CD14-positive monocyte (primary cell): ENCODE results near the gene NFIC. TPM values are rescaled to one million over a fixed set of nuclear protein-coding genes. Genes with fewer than 3 reads are reported as not detected.

Experiments
- DNase-seq, 3 donors: peaks; one replicate each; pipeline ENCODE4 v3.0.0-alpha.2; 2011 to 2022
- H2AFZ ChIP-seq: 2 replicates; pipeline ENCODE4 v1.6.0; 2012; ENCODE audit warnings: mild to moderate bottlenecking, low read depth, low read length, inconsistent platforms; ENCODE audit not compliant: insufficient read depth, poor library complexity, severe bottlenecking
- H3K27ac ChIP-seq, 2 donors: 1 replicate in 1 of 2; 2 replicates in 1 of 2; pipeline ENCODE4 v1.5.1; 2012 to 2013; ENCODE audit warnings: low read length in 2 of 2, control low read depth in 1 of 2, inconsistent platforms in 1 of 2, low read depth in 1 of 2, mild to moderate bottlenecking in 1 of 2
- H3K27me3 ChIP-seq, 2 donors: one replicate each; pipeline versions ENCODE4 v1.6.0 to v1.6.1; 2011 to 2013; ENCODE audit warnings: low read length in 2 of 2; ENCODE audit not compliant: control insufficient read depth in 2 of 2, insufficient read depth in 2 of 2
- H3K36me3 ChIP-seq, 2 donors: replicated peaks in 1 of 2; 1 replicate in 1 of 2; 2 replicates in 1 of 2; pipeline versions ENCODE4 v1.5.1 to v1.6.1; 2012 to 2013; ENCODE audit warnings: low read length in 2 of 2, control low read depth in 1 of 2, inconsistent platforms in 1 of 2, mild to moderate bottlenecking in 1 of 2; ENCODE audit not compliant: insufficient read depth in 2 of 2, control insufficient read depth in 1 of 2
- H3K4me1 ChIP-seq, 2 donors: 1 replicate in 1 of 2; 2 replicates in 1 of 2; pipeline versions ENCODE4 v1.5.1 to v1.6.1; 2012 to 2013; ENCODE audit warnings: low read length in 2 of 2, control low read depth in 1 of 2, inconsistent platforms in 1 of 2, mild to moderate bottlenecking in 1 of 2, moderate library complexity in 1 of 2; ENCODE audit not compliant: insufficient read depth in 2 of 2, control insufficient read depth in 1 of 2
- H3K4me2 ChIP-seq: replicated peaks from 2 replicates; pipeline ENCODE3; 2012; ENCODE audit warnings: low read length, moderate library complexity, mild to moderate bottlenecking; ENCODE audit not compliant: poor library complexity, severe bottlenecking; ENCODE audit errors: extremely low read depth
- H3K4me3 ChIP-seq, 3 experiments: fragments of 200-600 bp in 1 of 3; sonication (generic) in 1 of 3; replicated peaks in 1 of 3; 1 replicate in 2 of 3; 2 replicates in 1 of 3; pipeline ENCODE4 v1.5.1; 2011 to 2013; ENCODE audit warnings: low read length in 3 of 3, mild to moderate bottlenecking in 3 of 3, control low read depth in 2 of 3, low read depth in 2 of 3, inconsistent platforms in 1 of 3, moderate library complexity in 1 of 3
- H3K79me2 ChIP-seq: 2 replicates; pipeline ENCODE4 v1.6.0; 2012; ENCODE audit warnings: mild to moderate bottlenecking, control low read depth, inconsistent platforms, low read length, moderate library complexity; ENCODE audit not compliant: insufficient read depth
- H3K9ac ChIP-seq: 2 replicates; pipeline ENCODE4 v1.6.0; 2017; ENCODE audit warnings: low read length, mild to moderate bottlenecking; ENCODE audit not compliant: insufficient read depth, poor library complexity, severe bottlenecking
- H3K9me3 ChIP-seq, 2 donors: replicated peaks in 1 of 2; 1 replicate in 1 of 2; 2 replicates in 1 of 2; pipeline versions ENCODE4 v1.5.1 to v1.6.1; 2012 to 2013; ENCODE audit warnings: low read length in 2 of 2, control low read depth in 1 of 2; ENCODE audit not compliant: control insufficient read depth in 1 of 2, insufficient read depth in 1 of 2
- H4K20me1 ChIP-seq: 2 replicates; pipeline ENCODE4 v1.6.0; 2012; ENCODE audit warnings: mild to moderate bottlenecking, low read length, control low read depth, moderate library complexity; ENCODE audit not compliant: insufficient read depth
- H3K27ac Mint-ChIP-seq, 7 donors: one replicate each; pipeline ENCODE4 v1.8.0; 2020; ENCODE audit warnings: mild to moderate bottlenecking in 7 of 7, mixed read lengths in 7 of 7, moderate library complexity in 6 of 7, inconsistent platforms in 2 of 7
- H3K27me3 Mint-ChIP-seq, 3 donors: one replicate each; pipeline ENCODE4 v1.8.0; 2021 to 2022; ENCODE audit warnings: low read depth in 3 of 3, mild to moderate bottlenecking in 3 of 3, mixed read lengths in 3 of 3, moderate library complexity in 3 of 3, inconsistent platforms in 1 of 3
- H3K36me3 Mint-ChIP-seq, 2 donors: one replicate each; pipeline ENCODE4 v1.8.0; 2020; ENCODE audit warnings: mixed read lengths in 2 of 2, inconsistent platforms in 1 of 2, mild to moderate bottlenecking in 1 of 2
- H3K4me1 Mint-ChIP-seq: one replicate; pipeline ENCODE4 v1.8.0; 2020; ENCODE audit warnings: mild to moderate bottlenecking, mixed read lengths
- H3K4me3 Mint-ChIP-seq, 2 donors: one replicate each; pipeline ENCODE4 v1.8.0; 2020; ENCODE audit warnings: mild to moderate bottlenecking in 2 of 2, mixed read lengths in 2 of 2, moderate library complexity in 1 of 2
- H3K9me3 Mint-ChIP-seq, 7 donors: one replicate each; pipeline ENCODE4 v1.8.0; 2020 to 2022; ENCODE audit warnings: mixed read lengths in 7 of 7, mild to moderate bottlenecking in 6 of 7, moderate library complexity in 6 of 7, inconsistent platforms in 2 of 7
- CTCF ChIP-seq: fragments of 200-600 bp; IDR thresholded peaks from one replicate; pipeline ENCODE4 v1.8.0; 2022; ENCODE audit warnings: antibody characterized with exemption, mild to moderate bottlenecking
- WGBS: methylation state at CpG from one replicate; pipeline ENCODE4 v1.1.5; 2013; ENCODE audit warnings: missing lambda C conversion rate; ENCODE audit not compliant: insufficient coverage; 5-methylcytosine and 5-hydroxymethylcytosine counted together
- intact Hi-C, 2 donors: fragments of 100-400 bp; cut with micrococcal nuclease; formaldehyde crosslinking; loops; one replicate each; pipeline versions ENCODE4 v1.15.0 to v1.15.1; 2023
- polyA plus RNA-seq, 3 donors: library from polyadenylated mRNA; depleted of rRNA in 1 of 3; unstranded in 2 of 3; stranded (reverse) in 1 of 3; fragments of 300-500 nt in 2 of 3; fragments of >200 nt in 1 of 3; fragmentation: Illumina TruSeq in 2 of 3; gene quantifications; 1 replicate in 2 of 3; 2 replicates in 1 of 3; pipeline ENCODE4 v1.2.3, GENCODE V29; 2012 to 2021

The NFIC gene
- polyA plus RNA-seq, 3 donors, result 7.0 to 13.8 (median 11.5) TPM

GRCh38 chr19:3503036-3503572 is 136.7 kb downstream of the NFIC start:
- Mint-ChIP-seq H3K27ac (no peak overlapping the region), H3K27me3 (peaks cover 0 to 2% (median 0%) of the 10 kb centered on the region in 3 donors), H3K4me3 (no peak overlapping the region), H3K4me1 (peaks cover 38% of the 10 kb centered on the region), H3K9me3 (peaks cover 0 to 3% (median 0%) of the 10 kb centered on the region in 7 donors), H3K36me3 (no peaks in the 10 kb centered on the region)
- intact Hi-C loops, result loop anchor here in 1 of 2 donors (10.0 kb wide), 1 partner anchor 68 kb away; no protein-coding TSS in a partner anchor
- Histone ChIP-seq H3K79me2 (peaks cover 41% of the 10 kb centered on the region), H3K27me3 (no peaks in the 10 kb centered on the region), H3K9ac (no peak overlapping the region), H4K20me1 (no peaks in the 10 kb centered on the region), H2AFZ (no peak overlapping the region), H3K9me3 (no peaks in the 10 kb centered on the region), H3K36me3 (no peaks in the 10 kb centered on the region), H3K27ac (no peak overlapping the region), H3K4me3 (no peak overlapping the region), H3K4me1 (peaks cover 30 to 40% of the 10 kb centered on the region in 2 donors), H3K4me2 (no peak overlapping the region)
- TF ChIP-seq CTCF, result no peak
- 90% methylated on average over 11 of the region's 13 CpGs for WGBS
- DNase-seq, result no peak

GRCh38 chr19:3504735-3505134 is 138.4 kb downstream of the NFIC start:
- Histone ChIP-seq H3K4me3 (no peak overlapping the region), H3K27me3 (no peaks in the 10 kb centered on the region), H2AFZ (no peak overlapping the region), H3K27ac (peak overlapping the region; percentile 58 to 92), H3K4me1 (peaks cover 29 to 34% of the 10 kb centered on the region in 2 donors), H3K9me3 (no peaks in the 10 kb centered on the region), H4K20me1 (peaks cover 14% of the 10 kb centered on the region), H3K79me2 (peaks cover 43% of the 10 kb centered on the region), H3K9ac (no peak overlapping the region), H3K36me3 (peaks cover 8 to 10% of the 10 kb centered on the region in 2 donors), H3K4me2 (no peak overlapping the region)
- intact Hi-C loops, result loop anchor here (5.0 to 10.0 kb wide), 4 partner anchors 48 to 70 kb away; partner anchors contain the start of genes HMG20B (in 1 of the 2) and MFSD12 (in 1 of the 2)
- TF ChIP-seq CTCF, result no peak
- H3K27ac Mint-ChIP-seq, result peak overlapping the region; percentile 42 to 97 (median 96)
- H3K9me3 Mint-ChIP-seq, result peaks cover 0 to 3% (median 0%) of the 10 kb centered on the region in 7 donors
- H3K36me3 Mint-ChIP-seq, result peaks cover 7 to 15% of the 10 kb centered on the region in 2 donors
- 70% methylated on average over 2 of the region's 5 CpGs for WGBS
- peak; percentile 11 to 42 (median 15) for DNase-seq
- peaks cover 0 to 2% (median 0%) of the 10 kb centered on the region in 3 donors for H3K27me3 Mint-ChIP-seq
- H3K4me1 Mint-ChIP-seq, result peaks cover 44% of the 10 kb centered on the region
- H3K4me3 Mint-ChIP-seq, result no peak overlapping the region
